Measurements from ENCODE around the gene ACOT7. TPM values are rescaled to one million over a fixed set of nuclear protein-coding genes. Genes with fewer than 3 reads are reported as not detected.

ACOT7 gene
- total RNA-seq, 4 donors from 2014 or later, result 23.5 to 50.7 (median 39.0) TPM

DNA sequence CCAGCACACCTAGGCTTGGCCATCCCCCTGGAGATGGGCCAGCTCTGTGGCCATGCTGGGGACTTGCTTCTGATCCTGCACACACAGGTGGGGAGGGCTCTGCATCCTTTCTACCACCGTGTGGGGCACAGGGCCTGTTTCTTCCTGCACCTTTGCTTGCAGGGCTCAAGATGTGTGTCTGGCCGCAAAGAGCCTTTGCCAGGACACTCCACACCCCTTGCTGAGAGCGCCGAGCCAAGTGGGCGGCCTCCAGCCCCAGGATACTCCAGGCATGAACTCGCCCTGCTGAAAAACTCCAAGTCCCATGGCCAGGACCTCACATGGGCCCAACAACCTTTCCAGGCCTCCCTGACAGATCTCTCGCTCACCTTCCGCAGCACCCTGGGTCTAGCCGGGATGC, 121.1 kb downstream of the ACOT7 start:
- WGBS, 2 donors, result 20 to 75% methylated on average over 1 to 8 of the region's 9 CpGs
- DNase-seq, result no peak
- intact Hi-C loops (cut with DNase I), result no loop called here
- no peaks in the 10 kb centered on the region for H3K27me3 ChIP-seq
- H3K36me3 ChIP-seq, result no peaks in the 10 kb centered on the region
- peaks cover 0 to 52% (median 22%) of the 10 kb centered on the region in 3 donors for H3K4me1 ChIP-seq
- no peak overlapping the region for H3K27ac ChIP-seq
- no peak overlapping the region for H3K4me3 ChIP-seq
- H3K9me3 ChIP-seq, result no peaks in the 10 kb centered on the region
- no peak for TF ChIP-seq CTCF (IDR thresholded peaks at IDR 0.05)
- no peak for TF ChIP-seq POLR2A (IDR thresholded peaks at IDR 0.05)

- TF ChIP-seq POLR2A (IDR thresholded peaks at IDR 0.05) (no peak), CTCF (IDR thresholded peaks at IDR 0.05) (no peak)
- intact Hi-C loops (cut with DNase I), result no loop called here
Observed at GRCh38 chr1:6271554-6271953, 122.0 kb downstream of the ACOT7 start.

GRCh38 chr1:6271006-6271405, 122.6 kb downstream of the ACOT7 start:
- Histone ChIP-seq H3K27ac (no peak overlapping the region), H3K4me1 (peaks cover 0 to 47% (median 19%) of the 10 kb centered on the region in 3 donors), H3K27me3 (no peaks in the 10 kb centered on the region), H3K36me3 (no peaks in the 10 kb centered on the region), H3K4me3 (no peak overlapping the region), H3K9me3 (no peaks in the 10 kb centered on the region)
- no peak for DNase-seq
- WGBS, 2 donors, result 76 to 77% methylated on average over 4 of the region's 4 CpGs
- TF ChIP-seq CTCF (IDR thresholded peaks at IDR 0.05) (no peak), POLR2A (IDR thresholded peaks at IDR 0.05) (no peak)
- intact Hi-C loops (cut with DNase I), result no loop called here

More at GRCh38 chr1:6271554-6271953, 122.0 kb downstream of the ACOT7 start:
- H3K4me3 ChIP-seq, result no peak overlapping the region
- DNase-seq, result no peak
- 85 to 90% methylated on average over 3 to 9 of the region's 12 CpGs for WGBS, 2 donors
- no peaks in the 10 kb centered on the region for H3K36me3 ChIP-seq
- H3K27me3 ChIP-seq, result no peaks in the 10 kb centered on the region
- no peak overlapping the region for H3K27ac ChIP-seq
- H3K9me3 ChIP-seq, result no peaks in the 10 kb centered on the region
- peaks cover 0 to 53% (median 23%) of the 10 kb centered on the region in 3 donors for H3K4me1 ChIP-seq

- intact Hi-C loops (cut with DNase I), result no loop called here
- TF ChIP-seq POLR2A (IDR thresholded peaks at IDR 0.05), result no peak
- TF ChIP-seq CTCF (IDR thresholded peaks at IDR 0.05), result no peak
- Histone ChIP-seq H3K4me3 (no peak overlapping the region), H3K4me1 (peaks cover 0 to 43% (median 16%) of the 10 kb centered on the region in 3 donors), H3K36me3 (no peaks in the 10 kb centered on the region), H3K27me3 (no peaks in the 10 kb centered on the region), H3K9me3 (no peaks in the 10 kb centered on the region), H3K27ac (no peak overlapping the region)
- 20 to 90% methylated on average over 1 to 3 of the region's 8 CpGs for WGBS, 2 donors
- DNase-seq, result no peak
Observed at GRCh38 chr1:6270401-6270800, 123.2 kb downstream of the ACOT7 start.

DNA sequence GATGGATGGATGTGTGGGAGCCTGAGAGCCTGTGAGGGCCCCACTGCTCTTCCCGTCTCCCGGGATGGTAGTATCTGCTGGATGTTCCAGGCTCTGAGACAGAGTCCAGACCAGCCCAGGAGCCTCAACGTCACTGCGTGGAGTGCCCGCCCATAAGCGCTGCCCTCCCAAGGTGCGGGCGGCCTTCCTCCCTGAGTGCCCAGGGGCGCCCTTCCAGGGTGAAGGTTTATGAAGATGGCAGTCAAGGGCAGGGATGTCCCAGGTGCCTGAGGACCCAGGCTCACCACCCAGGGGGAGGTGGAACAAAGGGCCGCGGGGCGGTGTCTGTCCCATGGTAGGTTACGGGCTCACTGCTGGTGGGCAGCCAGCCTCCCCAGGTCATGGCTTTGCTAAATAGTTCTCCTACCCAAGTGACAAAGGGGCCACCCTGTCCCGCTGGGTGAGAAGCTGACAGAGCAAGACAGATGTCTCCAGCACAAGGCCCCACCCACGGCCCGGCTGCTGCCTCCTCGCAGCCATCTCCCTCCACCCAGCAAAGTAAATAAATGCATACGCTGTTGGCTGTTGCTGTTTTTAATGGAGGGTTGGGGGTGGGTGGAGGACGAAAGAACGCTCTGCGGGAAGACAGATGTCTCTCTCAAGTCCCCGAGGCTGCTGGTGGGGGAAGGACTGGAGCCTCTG, 123.7 kb downstream of the ACOT7 start:
- DNase-seq, result no peak
- Histone ChIP-seq H3K4me1 (peaks cover 0 to 43% (median 16%) of the 10 kb centered on the region in 3 donors), H3K4me3 (no peak overlapping the region), H3K27ac (no peak overlapping the region), H3K36me3 (no peaks in the 10 kb centered on the region), H3K27me3 (no peaks in the 10 kb centered on the region), H3K9me3 (no peaks in the 10 kb centered on the region)
- intact Hi-C loops (cut with DNase I), result no loop called here
- 42 to 58% methylated on average over 5 to 8 of the region's 22 CpGs for WGBS, 2 donors
- no peak for TF ChIP-seq CTCF (IDR thresholded peaks at IDR 0.05)
- TF ChIP-seq POLR2A (IDR thresholded peaks at IDR 0.05), result no peak

All from esophagus squamous epithelium (tissue), 5 donors.